HG03108 (cell line): Measurements from ENCODE around the gene RPUSD3.
"Not testable (repeated sequence)": the region's sequence is repeated elsewhere in the genome, so short reads cannot be mapped to it uniquely, and the experiment has no call there.

ENCODE experiments used
- ATAC-seq: cut with Tn5 transposase; IDR thresholded peaks from one replicate; pipeline ENCODE4 v1.9.1; 2021; ENCODE audit warnings: moderate library complexity; ENCODE audit not compliant: unreplicated experiment

RPUSD3 gene, protein sequence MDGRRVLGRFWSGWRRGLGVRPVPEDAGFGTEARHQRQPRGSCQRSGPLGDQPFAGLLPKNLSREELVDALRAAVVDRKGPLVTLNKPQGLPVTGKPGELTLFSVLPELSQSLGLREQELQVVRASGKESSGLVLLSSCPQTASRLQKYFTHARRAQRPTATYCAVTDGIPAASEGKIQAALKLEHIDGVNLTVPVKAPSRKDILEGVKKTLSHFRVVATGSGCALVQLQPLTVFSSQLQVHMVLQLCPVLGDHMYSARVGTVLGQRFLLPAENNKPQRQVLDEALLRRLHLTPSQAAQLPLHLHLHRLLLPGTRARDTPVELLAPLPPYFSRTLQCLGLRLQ

GRCh38 chr3:9843715-9844438 lies at the start of gene RPUSD3:
Gene RPUSD3 (minus strand): TSS chr3:9844008. CDS start chr3:9843990, 18 bp downstream.
- ATAC-seq: peak; percentile 98

- ATAC-seq: no peak
These were observed 47.3 kb upstream of the RPUSD3 start for GRCh38 chr3:9891072-9891622.

- ATAC-seq: peak; percentile 66
These were observed 46.7 kb upstream of the RPUSD3 start, which contains the start of gene JAGN1 for GRCh38 chr3:9890249-9891071. Gene JAGN1 (plus strand): TSS chr3:9890610. CDS start chr3:9890723, 113 bp downstream.

DNA sequence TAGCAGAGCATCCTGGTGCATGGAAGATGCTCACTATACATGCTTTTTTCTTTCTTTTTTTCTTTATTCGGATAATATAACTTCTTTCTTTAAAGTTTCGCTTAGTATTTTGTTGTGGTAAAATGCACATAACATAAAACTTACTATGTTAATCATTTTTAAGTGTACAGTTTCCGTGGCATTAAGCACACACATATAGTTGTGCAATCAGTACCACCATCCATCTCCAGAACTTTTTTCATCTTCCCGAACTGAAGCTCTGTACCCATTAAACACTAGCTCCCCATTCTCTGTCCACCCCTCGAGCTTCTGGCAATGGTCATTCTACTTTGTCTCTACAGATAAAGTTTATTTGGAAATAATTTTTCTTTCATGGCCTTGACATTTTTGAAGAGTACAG lies 45.6 kb upstream of the RPUSD3 start:
- ATAC-seq: no peak

DNA sequence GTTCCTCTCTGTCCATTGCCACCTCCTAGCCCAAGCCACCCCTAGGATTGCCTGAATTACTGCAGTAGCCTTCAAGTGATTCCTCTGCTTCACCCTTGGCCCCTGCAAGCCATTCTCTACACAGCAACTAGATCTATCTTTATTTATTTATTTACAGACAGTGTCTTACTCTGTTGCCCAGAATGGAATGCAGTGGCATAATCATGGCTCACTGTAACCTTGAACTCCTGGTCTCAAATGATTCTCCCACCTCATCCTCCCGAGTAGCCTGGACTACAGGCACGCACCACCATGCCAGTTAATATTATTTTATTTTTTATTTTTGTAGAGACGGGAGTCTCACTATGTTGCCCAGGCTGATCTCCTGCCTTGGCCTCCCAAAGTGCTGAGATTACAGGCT lies 44.7 kb upstream of the RPUSD3 start:
- no peak for ATAC-seq

DNA sequence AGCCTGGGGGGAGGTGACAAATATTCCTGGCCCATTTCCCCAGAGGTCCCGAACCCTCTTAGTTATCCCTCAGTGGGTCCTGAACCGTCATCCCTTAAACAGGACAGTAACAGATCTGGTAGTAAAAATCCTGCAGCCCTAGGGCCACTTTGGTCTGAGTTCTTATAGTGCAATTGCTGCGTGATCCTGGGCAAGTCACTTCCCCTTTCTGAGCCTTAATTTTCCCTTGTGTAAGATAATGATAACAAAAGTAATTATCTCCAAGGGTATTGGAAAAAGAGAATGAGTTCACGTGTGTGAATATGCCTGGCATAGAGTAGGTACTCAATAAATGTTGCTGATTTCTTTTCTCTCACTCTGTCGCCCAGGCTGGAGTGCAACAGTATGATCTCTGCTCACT lies 43.7 kb upstream of the RPUSD3 start:
- ATAC-seq: no peak

DNA sequence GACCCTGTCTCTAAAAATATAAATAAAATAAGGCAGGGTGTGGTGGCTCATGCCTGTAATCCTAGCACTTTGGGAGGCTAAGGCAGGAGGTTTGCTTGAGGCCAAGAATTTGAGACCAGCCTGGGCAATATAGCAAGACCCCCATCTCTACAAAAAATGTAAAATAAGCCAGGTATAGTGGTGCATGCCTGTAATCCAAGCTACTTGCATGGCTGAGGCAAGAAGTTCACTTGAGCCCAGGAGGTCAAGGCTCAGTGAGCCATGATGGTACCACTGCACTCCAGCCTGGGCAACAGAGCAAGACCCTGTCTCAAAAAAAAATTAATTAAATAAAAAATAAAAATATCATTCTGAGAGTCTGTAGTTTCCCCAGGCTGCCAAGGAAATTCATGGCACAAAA lies 42.5 kb upstream of the RPUSD3 start:
- ATAC-seq: no peak

GRCh38 chr3:9884555-9885165 lies 40.9 kb upstream of the RPUSD3 start:
- ATAC-seq: no peak

DNA sequence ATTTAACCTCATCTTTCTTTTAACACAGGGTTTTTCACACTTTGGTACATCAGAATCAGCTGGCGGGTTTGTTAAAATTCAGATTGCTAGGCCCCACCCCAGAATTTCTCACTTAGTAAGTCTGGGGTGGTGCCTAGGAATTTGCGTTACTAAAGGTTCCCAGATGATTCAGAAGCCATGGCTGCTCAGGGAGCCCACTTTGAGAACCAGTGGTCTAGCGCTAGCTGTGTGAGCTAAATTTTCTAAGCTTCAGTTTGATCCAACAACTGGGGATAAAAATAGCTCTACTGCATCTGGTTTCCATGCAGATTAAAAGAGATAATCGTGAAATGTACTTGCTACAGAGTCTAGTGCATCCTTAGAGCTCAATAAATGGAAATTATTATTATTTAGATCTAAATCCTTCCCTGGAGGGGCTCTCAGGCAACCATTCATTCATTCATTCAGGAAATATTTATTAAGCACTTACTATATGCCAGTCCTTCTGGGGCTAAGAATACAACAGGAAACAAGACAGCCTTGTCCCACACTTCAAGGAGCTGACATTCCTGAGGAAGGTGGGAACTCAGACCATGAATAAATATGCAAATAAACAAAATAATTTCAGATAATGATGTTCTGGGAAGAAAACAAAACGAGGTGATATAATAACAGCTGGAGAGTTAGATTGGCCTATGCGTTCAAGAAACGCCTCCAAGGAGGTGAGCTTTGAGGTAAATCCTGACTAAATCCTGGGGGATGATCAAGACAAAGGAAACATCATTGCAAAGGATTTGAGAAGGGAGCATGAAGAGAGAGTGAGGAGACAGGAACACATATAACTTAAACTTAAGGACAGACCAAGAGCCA lies 40.1 kb upstream of the RPUSD3 start:
- ATAC-seq: no peak

DNA sequence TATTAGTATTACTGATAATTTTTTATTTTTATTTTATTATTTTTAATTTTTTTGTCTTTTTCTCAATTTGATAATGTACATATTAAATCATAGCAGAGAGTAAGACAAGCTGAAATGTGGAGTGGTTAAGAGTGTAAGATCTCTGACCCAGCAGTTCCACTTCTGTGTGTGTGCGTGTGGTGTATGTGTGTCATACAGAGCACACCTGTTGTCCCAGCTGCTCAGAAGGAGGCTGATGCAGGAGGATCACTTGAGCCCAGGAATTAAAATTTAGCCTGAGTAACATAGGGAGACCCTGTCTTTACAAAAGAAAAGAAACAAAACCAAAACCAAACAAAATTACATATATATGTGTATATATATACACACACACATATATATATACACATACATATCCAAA lies 37.6 kb upstream of the RPUSD3 start:
- no peak for ATAC-seq

- no peak for ATAC-seq
These were observed 36.2 kb upstream of the RPUSD3 start, which contains the start of gene CIDEC for GRCh38 chr3:9879830-9880549. Gene CIDEC (minus strand): TSS chr3:9880253. CDS start chr3:9878486, 1,767 bp downstream.

DNA sequence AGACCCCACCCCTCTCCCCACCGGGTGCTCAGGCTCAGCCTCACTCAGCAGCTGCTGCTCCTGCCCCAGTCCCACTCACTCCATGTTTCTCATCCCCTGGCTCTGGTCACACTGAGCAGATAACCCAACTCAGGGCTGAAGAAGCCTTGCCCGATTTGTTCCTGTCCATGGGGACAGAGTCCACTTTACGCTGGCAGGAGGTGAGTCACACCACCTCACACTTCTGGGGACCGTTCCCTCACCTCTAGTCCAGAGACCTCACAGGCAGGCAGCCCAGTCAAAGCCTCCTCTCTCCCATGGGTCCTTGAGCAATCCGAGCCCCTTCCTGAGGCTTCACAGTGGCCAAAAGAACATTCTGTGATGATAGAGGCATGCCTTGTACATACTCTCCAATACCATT lies 34.9 kb upstream of the RPUSD3 start:
- ATAC-seq: no peak

GRCh38 chr3:9876991-9877390 lies 33.2 kb upstream of the RPUSD3 start:
- ATAC-seq: no peak

DNA sequence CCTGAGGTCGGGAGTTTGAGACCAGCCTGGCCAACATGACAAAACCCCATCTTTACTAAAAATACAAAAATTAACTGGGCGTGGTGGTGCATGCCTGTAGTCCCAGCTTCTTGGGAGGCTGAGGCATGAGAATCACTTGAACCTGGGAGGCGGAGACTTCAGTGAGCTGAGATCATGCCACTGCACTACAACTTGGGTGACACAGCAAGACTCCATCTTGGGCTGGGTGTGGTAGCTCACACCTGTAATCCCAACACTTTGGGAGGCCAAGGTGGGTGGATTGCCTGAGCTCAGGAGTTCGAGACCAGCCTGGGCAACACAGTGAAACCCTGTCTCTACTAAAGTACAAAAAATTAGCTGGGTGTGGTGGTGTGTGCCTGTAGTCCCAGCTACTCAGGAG lies 32.4 kb upstream of the RPUSD3 start:
- not testable (repeated sequence) for ATAC-seq

DNA sequence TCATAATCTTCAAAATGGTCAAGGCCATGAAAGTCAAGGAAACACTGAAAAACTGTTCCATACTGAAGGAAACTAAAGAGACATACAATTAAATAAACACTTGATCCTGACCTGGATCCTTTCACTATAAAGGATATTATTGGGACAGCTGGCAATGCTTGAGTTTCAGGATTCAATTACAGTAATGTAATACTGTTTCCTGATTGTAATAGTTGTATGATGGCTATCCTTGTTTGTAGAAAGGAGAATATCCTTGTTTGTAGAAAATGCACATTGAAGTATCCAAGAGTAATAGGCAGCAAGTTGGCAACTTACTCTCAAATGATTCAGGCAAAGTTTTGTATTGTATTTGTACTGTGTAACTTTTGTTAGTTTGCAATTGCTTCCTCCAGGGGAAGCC lies 31.6 kb upstream of the RPUSD3 start:
- no peak for ATAC-seq

GRCh38 chr3:9872067-9872466 lies 28.3 kb upstream of the RPUSD3 start:
- ATAC-seq: not testable (repeated sequence)

- ATAC-seq: no peak
These were observed 27.2 kb upstream of the RPUSD3 start for GRCh38 chr3:9870978-9871377.

- ATAC-seq: no peak
These were observed 26.1 kb upstream of the RPUSD3 start for GRCh38 chr3:9869955-9870354.

GRCh38 chr3:9867106-9867505 lies 23.3 kb upstream of the RPUSD3 start:
- no peak for ATAC-seq
